ENCODE results near the gene NCBP1. TPM values are rescaled to one million over a fixed set of nuclear protein-coding genes. Genes with fewer than 3 reads are reported as not detected.
"Not testable (repeated sequence)": the region's sequence is repeated elsewhere in the genome, so short reads cannot be mapped to it uniquely, and the experiment has no call there.

The NCBP1 gene, protein sequence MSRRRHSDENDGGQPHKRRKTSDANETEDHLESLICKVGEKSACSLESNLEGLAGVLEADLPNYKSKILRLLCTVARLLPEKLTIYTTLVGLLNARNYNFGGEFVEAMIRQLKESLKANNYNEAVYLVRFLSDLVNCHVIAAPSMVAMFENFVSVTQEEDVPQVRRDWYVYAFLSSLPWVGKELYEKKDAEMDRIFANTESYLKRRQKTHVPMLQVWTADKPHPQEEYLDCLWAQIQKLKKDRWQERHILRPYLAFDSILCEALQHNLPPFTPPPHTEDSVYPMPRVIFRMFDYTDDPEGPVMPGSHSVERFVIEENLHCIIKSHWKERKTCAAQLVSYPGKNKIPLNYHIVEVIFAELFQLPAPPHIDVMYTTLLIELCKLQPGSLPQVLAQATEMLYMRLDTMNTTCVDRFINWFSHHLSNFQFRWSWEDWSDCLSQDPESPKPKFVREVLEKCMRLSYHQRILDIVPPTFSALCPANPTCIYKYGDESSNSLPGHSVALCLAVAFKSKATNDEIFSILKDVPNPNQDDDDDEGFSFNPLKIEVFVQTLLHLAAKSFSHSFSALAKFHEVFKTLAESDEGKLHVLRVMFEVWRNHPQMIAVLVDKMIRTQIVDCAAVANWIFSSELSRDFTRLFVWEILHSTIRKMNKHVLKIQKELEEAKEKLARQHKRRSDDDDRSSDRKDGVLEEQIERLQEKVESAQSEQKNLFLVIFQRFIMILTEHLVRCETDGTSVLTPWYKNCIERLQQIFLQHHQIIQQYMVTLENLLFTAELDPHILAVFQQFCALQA
- polyA plus RNA-seq (2011; rRNA removed) (43.4 and 48.2 TPM in 2 replicates), polyA plus RNA-seq (2017; fragmentation: RNase III; extraction: RNeasy Plus Mini Kit Qiagen cat#74134 plus additional on column Dnase treatment) (31.8 to 37.8 TPM (median 36.6 TPM) in 3 replicates), polyA minus RNA-seq (2011; rRNA and poly(A)+ RNA removed) (23.9 and 28.1 TPM in 2 replicates)
- 12.7 and 13.3 TPM in 2 replicates for polyA plus RNA-seq (2012; cell fraction: cytosol; rRNA removed)
- 13.6 and 18.0 TPM in 2 replicates for polyA plus RNA-seq (2012; cell fraction: nucleus; rRNA removed)

DNA sequence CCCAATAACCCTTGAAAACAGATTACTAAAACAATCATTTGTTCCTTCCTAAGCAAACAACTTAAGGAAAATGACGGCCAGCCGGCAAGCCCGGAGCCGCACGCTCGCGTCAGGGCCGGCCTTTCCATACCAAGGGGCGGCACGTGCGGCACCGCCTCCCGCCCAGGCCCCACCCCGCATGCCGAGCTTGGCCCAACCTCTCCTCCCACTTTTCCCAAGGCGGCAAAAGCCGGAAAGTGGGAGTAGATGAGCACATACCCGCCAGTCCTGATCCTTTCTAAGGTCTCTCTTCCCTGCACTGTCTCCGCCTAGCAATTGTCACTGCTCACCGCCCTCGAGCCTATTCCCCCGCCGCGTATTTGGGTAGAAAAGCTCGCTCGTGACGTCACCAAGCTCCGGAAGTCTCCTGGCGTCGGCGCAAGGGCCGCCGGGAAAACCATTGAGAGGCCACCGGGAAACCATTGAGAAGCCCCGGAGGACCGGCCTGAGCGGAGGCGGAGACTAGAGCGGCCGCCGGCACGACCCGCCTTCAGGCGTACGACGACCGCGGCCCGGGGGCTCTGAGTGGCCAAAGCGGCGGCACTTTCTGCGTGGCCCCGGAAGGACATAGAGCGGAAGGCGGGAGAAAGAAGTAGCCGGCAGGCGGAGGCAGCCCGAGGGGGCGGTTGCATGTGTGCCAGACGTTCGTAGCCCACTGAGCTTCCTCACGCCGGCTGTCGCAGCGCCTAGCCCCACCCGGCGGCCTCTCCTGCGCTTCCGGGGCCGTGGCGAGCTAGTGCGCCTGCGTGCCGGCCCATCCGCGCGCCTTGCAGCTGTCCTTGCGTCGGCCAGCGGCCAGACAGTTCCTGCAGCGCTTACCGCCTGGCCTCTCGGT lies at the start of gene NCBP1, which contains the start of gene TSTD2:
NCBP1 (plus strand) TSS at position 837 of the 874 bp plus-strand sequence. CDS start 61 bp downstream, outside the sequence.
TSTD2 (minus strand) TSS at position 384 of the 874 bp plus-strand sequence. CDS start 5,806 bp downstream, outside the sequence.
- CTCF ChIA-PET, result interaction anchor here (0.8 to 2.7 kb wide), 9 partner anchors 10 to 338 kb away, joined by 3 to 9 read pairs (median 5); no protein-coding TSS in a partner anchor

DNA sequence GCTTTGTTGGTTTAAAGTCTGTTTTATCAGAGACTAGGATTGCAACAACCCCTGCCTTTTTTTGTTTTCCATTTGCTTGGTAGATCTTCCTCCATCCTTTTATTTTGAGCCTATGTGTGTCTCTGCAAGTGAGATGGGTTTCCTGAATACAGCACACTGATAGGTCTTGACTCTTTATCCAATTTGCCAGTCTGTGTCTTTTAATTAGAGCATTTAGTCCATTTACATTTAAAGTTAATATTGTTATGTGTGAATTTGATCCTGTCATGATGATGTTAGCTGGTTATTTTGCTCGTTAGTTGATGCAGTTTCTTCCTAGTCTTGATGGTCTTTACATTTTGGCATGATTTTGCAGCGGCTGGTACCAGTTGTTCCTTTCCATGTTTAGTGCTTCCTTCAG lies 48.8 kb upstream of the NCBP1 start:
- H3K27ac ChIP-seq; H3K4me3 ChIP-seq; ATAC-seq; FAIRE-seq; H3K4me2 ChIP-seq; H3K9me3 ChIP-seq; DNase-seq (ENCODE audit: low read depth in 1 of 2, low spot score in 1 of 2); H3K4me1 ChIP-seq; CTCF ChIA-PET; POLR2A ChIA-PET: not testable (repeated sequence)
- WGBS (ENCODE audit: missing lambda C conversion rate), result no CpG with 5 or more reads among the region's 2 CpGs

More for the DNA sequence above, at the start of gene NCBP1, which contains the start of gene TSTD2:
- ATAC-seq, result peak; percentile 91 to 97
- H3K4me1 ChIP-seq, result peaks cover 38% of the 10 kb centered on the region
- TF ChIP-seq JUN (IDR thresholded peaks at IDR 0.05) (peak; percentile 46 to 75; a peak in 4 of 5 replicates), CBX2 (IDR thresholded peaks at IDR 0.05; ENCODE audit: borderline replicate concordance, low read depth) (no peak), BHLHE40 (IDR thresholded peaks at IDR 0.05; ENCODE audit: low read depth, low read length) (peak; percentile 99), POLR2A (IDR thresholded peaks at IDR 0.05; ENCODE audit: low read length) (peak; percentile 96), CBX8 (IDR thresholded peaks at IDR 0.05) (no peak), RFX5 (IDR thresholded peaks at IDR 0.05) (peak; percentile 40; the same call in 1 of the 2 replicates), HEYL (CRISPR knock-in tag; IDR thresholded peaks at IDR 0.05) (no peak), ZNF302 (CRISPR knock-in tag; IDR thresholded peaks at IDR 0.05) (no peak), TFCP2L1 (CRISPR knock-in tag; IDR thresholded peaks at IDR 0.05) (peak; percentile 72; the same call in 1 of the 2 replicates), MYC (IDR thresholded peaks at IDR 0.05; ENCODE audit: borderline replicate concordance, low read length) (peak; percentile 72), ZSCAN20 (CRISPR knock-in tag; IDR thresholded peaks at IDR 0.05) (no peak), PHF8 (IDR thresholded peaks at IDR 0.05; ENCODE audit: borderline replicate concordance, low read depth) (peak; percentile 15; the same call in 1 of the 2 replicates)
- TF ChIP-seq, protein P1, sequence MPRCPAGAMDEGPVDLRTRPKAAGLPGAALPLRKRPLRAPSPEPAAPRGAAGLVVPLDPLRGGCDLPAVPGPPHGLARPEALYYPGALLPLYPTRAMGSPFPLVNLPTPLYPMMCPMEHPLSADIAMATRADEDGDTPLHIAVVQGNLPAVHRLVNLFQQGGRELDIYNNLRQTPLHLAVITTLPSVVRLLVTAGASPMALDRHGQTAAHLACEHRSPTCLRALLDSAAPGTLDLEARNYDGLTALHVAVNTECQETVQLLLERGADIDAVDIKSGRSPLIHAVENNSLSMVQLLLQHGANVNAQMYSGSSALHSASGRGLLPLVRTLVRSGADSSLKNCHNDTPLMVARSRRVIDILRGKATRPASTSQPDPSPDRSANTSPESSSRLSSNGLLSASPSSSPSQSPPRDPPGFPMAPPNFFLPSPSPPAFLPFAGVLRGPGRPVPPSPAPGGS (IDR thresholded peaks at IDR 0.05), result peak; percentile 60; the same call in 2 of the 3 replicates
- TF ChIP-seq, protein P2, sequence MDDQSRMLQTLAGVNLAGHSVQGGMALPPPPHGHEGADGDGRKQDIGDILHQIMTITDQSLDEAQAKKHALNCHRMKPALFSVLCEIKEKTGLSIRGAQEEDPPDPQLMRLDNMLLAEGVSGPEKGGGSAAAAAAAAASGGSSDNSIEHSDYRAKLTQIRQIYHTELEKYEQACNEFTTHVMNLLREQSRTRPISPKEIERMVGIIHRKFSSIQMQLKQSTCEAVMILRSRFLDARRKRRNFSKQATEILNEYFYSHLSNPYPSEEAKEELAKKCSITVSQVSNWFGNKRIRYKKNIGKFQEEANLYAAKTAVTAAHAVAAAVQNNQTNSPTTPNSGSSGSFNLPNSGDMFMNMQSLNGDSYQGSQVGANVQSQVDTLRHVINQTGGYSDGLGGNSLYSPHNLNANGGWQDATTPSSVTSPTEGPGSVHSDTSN (IDR thresholded peaks at IDR 0.05), result no peak
- TF ChIP-seq, protein P3, sequence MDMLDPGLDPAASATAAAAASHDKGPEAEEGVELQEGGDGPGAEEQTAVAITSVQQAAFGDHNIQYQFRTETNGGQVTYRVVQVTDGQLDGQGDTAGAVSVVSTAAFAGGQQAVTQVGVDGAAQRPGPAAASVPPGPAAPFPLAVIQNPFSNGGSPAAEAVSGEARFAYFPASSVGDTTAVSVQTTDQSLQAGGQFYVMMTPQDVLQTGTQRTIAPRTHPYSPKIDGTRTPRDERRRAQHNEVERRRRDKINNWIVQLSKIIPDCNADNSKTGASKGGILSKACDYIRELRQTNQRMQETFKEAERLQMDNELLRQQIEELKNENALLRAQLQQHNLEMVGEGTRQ (IDR thresholded peaks at IDR 0.05), result peak; percentile 82
- TF ChIP-seq, protein P4, sequence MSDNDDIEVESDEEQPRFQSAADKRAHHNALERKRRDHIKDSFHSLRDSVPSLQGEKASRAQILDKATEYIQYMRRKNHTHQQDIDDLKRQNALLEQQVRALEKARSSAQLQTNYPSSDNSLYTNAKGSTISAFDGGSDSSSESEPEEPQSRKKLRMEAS (IDR thresholded peaks at IDR 0.05), result peak; percentile 88
- TF ChIP-seq, protein P5, sequence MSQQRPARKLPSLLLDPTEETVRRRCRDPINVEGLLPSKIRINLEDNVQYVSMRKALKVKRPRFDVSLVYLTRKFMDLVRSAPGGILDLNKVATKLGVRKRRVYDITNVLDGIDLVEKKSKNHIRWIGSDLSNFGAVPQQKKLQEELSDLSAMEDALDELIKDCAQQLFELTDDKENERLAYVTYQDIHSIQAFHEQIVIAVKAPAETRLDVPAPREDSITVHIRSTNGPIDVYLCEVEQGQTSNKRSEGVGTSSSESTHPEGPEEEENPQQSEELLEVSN (IDR thresholded peaks at IDR 0.05; ENCODE audit: borderline replicate concordance, low read depth), result peak; percentile 79
- POLR2A ChIA-PET, result interaction anchor here (0.6 to 2.2 kb wide), 39 partner anchors 9 to 1242 kb away, joined by 3 to 22 read pairs (median 3); partner anchors contain the start of genes ANP32B, NANS, TDRD7 and TRMO
- H3K4me3 ChIP-seq, result peak within 1 kb of the TSS; percentile 96
- DNase-seq (ENCODE audit: low read depth in 1 of 2, low spot score in 1 of 2), result peak; percentile 91 to 98
- 2% methylated on average over 48 of the region's 83 CpGs for WGBS (ENCODE audit: missing lambda C conversion rate)
- peak within 1 kb of the TSS; percentile 83 for H3K4me2 ChIP-seq
- peak within 1 kb of the TSS; percentile 93 to 96 for H3K27ac ChIP-seq
- FAIRE-seq, result no peak
- no peaks in the 10 kb centered on the region for H3K9me3 ChIP-seq

DNA sequence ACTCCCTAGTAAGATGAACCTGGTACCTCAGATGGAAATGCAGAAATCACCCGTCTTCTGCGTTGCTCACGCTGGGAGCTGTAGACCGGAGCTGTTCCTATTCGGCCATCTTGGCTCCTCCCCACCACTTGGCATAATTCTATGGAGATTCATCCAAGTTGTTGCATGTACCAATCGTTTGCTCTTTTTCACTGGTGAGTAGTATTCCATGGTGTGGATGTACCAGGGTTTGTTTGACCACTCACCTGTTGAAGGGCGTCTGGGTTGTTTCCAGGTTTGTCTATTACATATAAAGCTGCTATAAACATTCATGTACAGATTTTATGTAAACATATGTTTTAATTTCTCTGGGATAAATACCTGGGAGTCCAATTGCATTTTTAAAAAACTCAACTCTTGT lies 46.7 kb upstream of the NCBP1 start:
- ATAC-seq; H3K9me3 ChIP-seq; POLR2A ChIA-PET; H3K4me2 ChIP-seq; H3K4me3 ChIP-seq; FAIRE-seq; H3K27ac ChIP-seq; DNase-seq (ENCODE audit: low read depth in 1 of 2, low spot score in 1 of 2); H3K4me1 ChIP-seq: not testable (repeated sequence)
- WGBS (ENCODE audit: missing lambda C conversion rate), result 57% methylated on average over 7 of the region's 7 CpGs
- CTCF ChIA-PET, result interaction anchor here (0.8 to 2.1 kb wide), 2 partner anchors 11 to 118 kb away, joined by 7 to 8 read pairs; no protein-coding TSS in a partner anchor

Measured in A549 (cell line).